T-helper 1 cell treated with Interleukin-12 subunit alpha and Interleukin-12 subunit beta and Interleukin-4 antibody, amounts not matched to agents 30 ng/mL and 1 ng/mL, for 36 hours (primary cell): ENCODE data around the gene RAB12. TPM values are rescaled to one million over a fixed set of nuclear protein-coding genes. Genes with fewer than 3 reads are reported as not detected.
"Not testable (repeated sequence)": the region's sequence is repeated elsewhere in the genome, so short reads cannot be mapped to it uniquely, and the experiment has no call there.

ENCODE experiments used
- intact Hi-C: fragments of 100-400 bp; cut with micrococcal nuclease; formaldehyde crosslinking; loops from one replicate; pipeline ENCODE4 v1.15.1; 2024
- total RNA-seq: library from RNA; stranded (reverse); gene quantifications from 2 replicates; pipeline ENCODE4 v1.2.3, GENCODE V29; 2022

RAB12 gene
- total RNA-seq: 18.2 and 20.4 TPM in 2 replicates

GRCh38 chr18:8608795-8609658 is at the start of gene RAB12:
RAB12 (plus strand) TSS chr18:8609437; CDS start chr18:8609440, 3 bp downstream.
- intact Hi-C loops: loop anchor here (1.0 to 10.0 kb wide), 8 partner anchors 14 to 1916 kb away; partner anchors contain the start of genes PPP4R1, RALBP1 and TWSG1

- intact Hi-C loops: no loop called here
Measured at GRCh38 chr18:8559612-8560186, 49.5 kb upstream of the RAB12 start.

GRCh38 chr18:8561123-8561910 is 47.9 kb upstream of the RAB12 start:
- intact Hi-C loops: no loop called here

- intact Hi-C loops: no loop called here
Measured at GRCh38 chr18:8562070-8562469, 47.2 kb upstream of the RAB12 start.

GRCh38 chr18:8562919-8563318 is 46.3 kb upstream of the RAB12 start:
- intact Hi-C loops: no loop called here

GRCh38 chr18:8571399-8571798 is 37.8 kb upstream of the RAB12 start:
- intact Hi-C loops: no loop called here

- intact Hi-C loops: not testable (repeated sequence)
Measured at GRCh38 chr18:8573766-8574165, 35.5 kb upstream of the RAB12 start.

GRCh38 chr18:8584798-8585197 is 24.4 kb upstream of the RAB12 start:
- intact Hi-C loops: no loop called here

- intact Hi-C loops: no loop called here
Measured at GRCh38 chr18:8586941-8587340, 22.3 kb upstream of the RAB12 start.

GRCh38 chr18:8595445-8595844 is 13.8 kb upstream of the RAB12 start:
- intact Hi-C loops: no loop called here

GRCh38 chr18:8601277-8602032 is 7.8 kb upstream of the RAB12 start:
- intact Hi-C loops: loop anchor here (10.0 kb wide), 1 partner anchor 647 kb away; no protein-coding TSS in a partner anchor

- intact Hi-C loops: loop anchor here (10.0 kb wide), 1 partner anchor 647 kb away; no protein-coding TSS in a partner anchor
Measured at GRCh38 chr18:8602040-8602439, 7.2 kb upstream of the RAB12 start.

GRCh38 chr18:8602557-8602956 is 6.7 kb upstream of the RAB12 start:
- intact Hi-C loops: loop anchor here (10.0 kb wide), 1 partner anchor 648 kb away; no protein-coding TSS in a partner anchor

- intact Hi-C loops: loop anchor here (10.0 kb wide), 1 partner anchor 649 kb away; no protein-coding TSS in a partner anchor
Measured at GRCh38 chr18:8603663-8604520, 5.3 kb upstream of the RAB12 start.

- intact Hi-C loops: loop anchor here (5.0 to 10.0 kb wide), 2 partner anchors 651 to 1006 kb away; partner anchors contain the start of gene PPP4R1
Measured at GRCh38 chr18:8605974-8606373, 3.3 kb upstream of the RAB12 start.

GRCh38 chr18:8607776-8608742 is 1.2 kb upstream of the RAB12 start:
- intact Hi-C loops: loop anchor here (2.0 to 10.0 kb wide), 5 partner anchors 653 to 1917 kb away; partner anchors contain the start of genes PPP4R1 and TWSG1

- intact Hi-C loops: loop anchor here (1.0 to 10.0 kb wide), 9 partner anchors 13 to 1915 kb away; partner anchors contain the start of genes ANKRD12, PPP4R1, RALBP1 and TWSG1
Measured at GRCh38 chr18:8609659-8610458, 622 bp downstream of the RAB12 start.
